ENCODE data around the gene PARP16. TPM values are rescaled to one million over a fixed set of nuclear protein-coding genes. Genes with fewer than 3 reads are reported as not detected.

Gene PARP16
- polyA plus RNA-seq, 1 experiment, result 5.2 TPM

GRCh38 chr15:65211482-65211982 lies 75.2 kb downstream of the PARP16 start:
- ChIA-PET CTCF (interaction anchor here (0.7 to 2.0 kb wide), 6 partner anchors 10 to 64 kb away, joined by 3 to 7 read pairs (median 3); no protein-coding TSS in a partner anchor), POLR2A (no interaction called here)
- DNase-seq (ENCODE audit: low read depth), result no peak

GRCh38 chr15:65210770-65211481 lies 75.8 kb downstream of the PARP16 start, which contains the start of gene CILP:
CILP (minus strand) TSS chr15:65211473; CDS start chr15:65209755, 1,718 bp downstream.
- CTCF ChIA-PET, result interaction anchor here (1.4 to 3.7 kb wide), 3 partner anchors 9 to 64 kb away, joined by 3 to 17 read pairs (median 7); no protein-coding TSS in a partner anchor
- Histone ChIP-seq H3K4me3 (ENCODE audit: low read depth, low read length) (no peak within 1 kb of the TSS), H3K36me3 (ENCODE audit: control insufficient read depth, insufficient read depth, low read length) (no peaks in the 10 kb centered on the region), H3K27me3 (ENCODE audit: control insufficient read depth, insufficient read depth, low read length) (peaks cover 3% of the 10 kb centered on the region)
- no peak for TF ChIP-seq CTCF (IDR thresholded peaks at IDR 0.05; ENCODE audit: insufficient read depth, low read depth, low read length)
- DNase-seq (ENCODE audit: low read depth), result no peak
- POLR2A ChIA-PET, result no interaction called here

More at GRCh38 chr15:65211482-65211982, 75.2 kb downstream of the PARP16 start:
- no peaks in the 10 kb centered on the region for H3K36me3 ChIP-seq (ENCODE audit: control insufficient read depth, insufficient read depth, low read length)
- peaks cover 3% of the 10 kb centered on the region for H3K27me3 ChIP-seq (ENCODE audit: control insufficient read depth, insufficient read depth, low read length)
- no peak overlapping the region for H3K4me3 ChIP-seq (ENCODE audit: low read depth, low read length)
- TF ChIP-seq CTCF (IDR thresholded peaks at IDR 0.05; ENCODE audit: insufficient read depth, low read depth, low read length), result no peak

- Histone ChIP-seq H3K4me3 (ENCODE audit: low read depth, low read length) (no peak overlapping the region), H3K36me3 (ENCODE audit: control insufficient read depth, insufficient read depth, low read length) (no peaks in the 10 kb centered on the region), H3K27me3 (ENCODE audit: control insufficient read depth, insufficient read depth, low read length) (peaks cover 3% of the 10 kb centered on the region)
- ChIA-PET POLR2A (interaction anchor here (0.6 kb wide), 1 partner anchor 11 kb away, joined by 3 read pairs; no protein-coding TSS in a partner anchor), CTCF (interaction anchor here (1.4 to 3.7 kb wide), 3 partner anchors 8 to 61 kb away, joined by 3 to 17 read pairs (median 3); no protein-coding TSS in a partner anchor)
- no peak for TF ChIP-seq CTCF (IDR thresholded peaks at IDR 0.05; ENCODE audit: insufficient read depth, low read depth, low read length)
- no peak for DNase-seq (ENCODE audit: low read depth)
Observed at GRCh38 chr15:65209701-65210643, 76.7 kb downstream of the PARP16 start.

- DNase-seq (ENCODE audit: low read depth), result no peak
- ChIA-PET POLR2A (interaction anchor here (0.6 to 1.1 kb wide), 2 partner anchors 78 to 284 kb away, joined by 3 to 11 read pairs; partner anchors contain the start of gene PARP16), CTCF (interaction anchor here (0.7 to 3.7 kb wide), 6 partner anchors 8 to 191 kb away, joined by 3 to 17 read pairs (median 3); partner anchors contain the start of gene PARP16)
- Histone ChIP-seq H3K4me3 (ENCODE audit: low read depth, low read length) (no peak overlapping the region), H3K27me3 (ENCODE audit: control insufficient read depth, insufficient read depth, low read length) (peaks cover 7% of the 10 kb centered on the region), H3K36me3 (ENCODE audit: control insufficient read depth, insufficient read depth, low read length) (no peaks in the 10 kb centered on the region)
- TF ChIP-seq CTCF (IDR thresholded peaks at IDR 0.05; ENCODE audit: insufficient read depth, low read depth, low read length), result no peak
Observed at GRCh38 chr15:65208647-65209046, 78.0 kb downstream of the PARP16 start.

Small RNA genes lying within 50 kb of the gene (small RNA-seq; reads per million reads assigned to genes)
- gene AC068213.1 (ENCODE audit: insufficient read length, low read depth, low replicate concordance), result not detected
- 19.2 reads per million, percentile 83 among the genes with 10 or more reads in this experiment for gene RNU5A-1 (ENCODE audit: insufficient read length, low read depth, low replicate concordance)
- 12.9 reads per million, percentile 79 among the genes with 10 or more reads in this experiment for gene RNU5B-1 (ENCODE audit: insufficient read length, low read depth, low replicate concordance)
- gene RNU6-686P (ENCODE audit: insufficient read length, low read depth, low replicate concordance), result not detected
- gene SNORA24B (ENCODE audit: insufficient read length, low read depth, low replicate concordance), result 2.5 reads per million, percentile 26 among the genes with 10 or more reads in this experiment

Other genes starting within 250 kb of the PARP16 start
- gene SLC51B, start 241.5 kb downstream of the PARP16 start, polyA plus RNA-seq (2011; rRNA removed), result not detected in 2 replicates
- gene RASL12, start 218.9 kb downstream of the PARP16 start, polyA plus RNA-seq (2011; rRNA removed), result 0.12 and 0.16 TPM in 2 replicates
- not detected in 2 replicates for gene KBTBD13, start 210.1 kb downstream of the PARP16 start, polyA plus RNA-seq (2011; rRNA removed)
- gene UBAP1L, start 171.7 kb downstream of the PARP16 start, polyA plus RNA-seq (2011; rRNA removed), result 0.72 and 1.0 TPM in 2 replicates
- gene PDCD7, start 153.1 kb downstream of the PARP16 start, polyA plus RNA-seq (2011; rRNA removed), result 11.8 and 12.0 TPM in 2 replicates
- 13.3 and 29.7 TPM in 2 replicates for gene CLPX, start 101.5 kb downstream of the PARP16 start, polyA plus RNA-seq (2011; rRNA removed)
- gene CILP, start 75.4 kb downstream of the PARP16 start, polyA plus RNA-seq (2011; rRNA removed), result 0.07 and 0.09 TPM in 2 replicates
- not detected in 2 replicates for gene RNU5A-1, start 9.2 kb upstream of the PARP16 start, polyA plus RNA-seq (2011; rRNA removed)
- not detected in 2 replicates for gene RNU5B-1, start 17.8 kb upstream of the PARP16 start, polyA plus RNA-seq (2011; rRNA removed)
- not detected in 2 replicates for gene IGDCC3, start 91.1 kb upstream of the PARP16 start, polyA plus RNA-seq (2011; rRNA removed)
- gene IGDCC4, start 136.1 kb upstream of the PARP16 start, polyA plus RNA-seq (2011; rRNA removed), result 1.1 and 1.2 TPM in 2 replicates
- 21.6 and 29.0 TPM in 2 replicates for gene DPP8, start 230.8 kb upstream of the PARP16 start, polyA plus RNA-seq (2011; rRNA removed)
- gene HACD3, start 243.6 kb upstream of the PARP16 start, polyA plus RNA-seq (2011; rRNA removed), result 40.9 and 56.0 TPM in 2 replicates